Hepatocyte (in vitro differentiated cells): Measurements from ENCODE around the gene POLA2. TPM values are rescaled to one million over a fixed set of nuclear protein-coding genes. Genes with fewer than 3 reads are reported as not detected.

Source experiments
- DNase-seq: peaks from one replicate; pipeline ENCODE4 v3.0.0-alpha.2; 2016; ENCODE audit warnings: low spot score
- H2AFZ ChIP-seq: fragments of 200-600 bp; sonication (generic); 2 replicates; pipeline ENCODE4 v1.6.0; 2016; ENCODE audit warnings: antibody characterized with exemption, mild to moderate bottlenecking
- H3K27ac ChIP-seq: fragments of 200-600 bp; sonication (generic); 2 replicates; pipeline ENCODE4 v1.5.1; 2016; ENCODE audit warnings: mild to moderate bottlenecking
- H3K27me3 ChIP-seq: fragments of 200-600 bp; sonication (generic); 2 replicates; pipeline ENCODE4 v1.6.1; 2016
- H3K36me3 ChIP-seq: fragments of 200-600 bp; sonication (generic); replicated peaks from 2 replicates; pipeline ENCODE4 v1.5.1; 2016; ENCODE audit warnings: low read depth; ENCODE audit not compliant: insufficient read depth
- H3K4me1 ChIP-seq: fragments of 200-600 bp; sonication (generic); 2 replicates; pipeline ENCODE4 v1.5.1; 2016; ENCODE audit warnings: mild to moderate bottlenecking, moderate library complexity; ENCODE audit not compliant: insufficient read depth
- H3K4me2 ChIP-seq: fragments of 200-600 bp; sonication (generic); 2 replicates; pipeline ENCODE4 v1.6.0; 2016
- H3K4me3 ChIP-seq: fragments of 200-600 bp; sonication (generic); 2 replicates; pipeline ENCODE4 v1.5.1; 2016; ENCODE audit warnings: mild to moderate bottlenecking
- H3K79me2 ChIP-seq: fragments of 200-600 bp; sonication (generic); 2 replicates; pipeline ENCODE4 v1.6.0; 2017; ENCODE audit warnings: mild to moderate bottlenecking
- H3K9me2 ChIP-seq: fragments of 200-600 bp; sonication (generic); replicated peaks from 2 replicates; pipeline ENCODE4 v1.6.0; 2017; ENCODE audit warnings: mild to moderate bottlenecking; ENCODE audit not compliant: insufficient read depth
- H3K9me3 ChIP-seq: fragments of 200-600 bp; sonication (generic); 2 replicates; pipeline ENCODE4 v1.5.1; 2016; ENCODE audit warnings: low read depth, mild to moderate bottlenecking
- H4K20me1 ChIP-seq: fragments of 200-600 bp; sonication (generic); 2 replicates; pipeline ENCODE4 v1.6.0; 2016; ENCODE audit warnings: mild to moderate bottlenecking; ENCODE audit not compliant: insufficient read depth, poor library complexity, severe bottlenecking
- EZH2 ChIP-seq: fragments of 200-600 bp; sonication (generic); IDR thresholded peaks from 2 replicates; pipeline ENCODE4 v1.6.1; 2016; ENCODE audit warnings: antibody characterized with exemption, mild to moderate bottlenecking, borderline replicate concordance
- EZH2phosphoT487 ChIP-seq: fragments of 200-600 bp; sonication (generic); IDR thresholded peaks from one replicate; pipeline ENCODE4 v1.6.1; 2018; ENCODE audit warnings: antibody characterized with exemption, mild to moderate bottlenecking, low read depth, moderate library complexity; ENCODE audit not compliant: unreplicated experiment, severe bottlenecking
- WGBS: methylation state at CpG from one replicate; pipeline ENCODE4 v1.1.6; 2016; ENCODE audit warnings: low lambda C conversion rate; ENCODE audit errors: missing lambda C conversion rate; 5-methylcytosine and 5-hydroxymethylcytosine counted together
- polyA plus RNA-seq: library from polyadenylated mRNA; unstranded; fragments of >200 nt; fragmentation: Nextera tagmentation; extraction: Ambion mirVana; gene quantifications from 2 replicates; pipeline ENCODE4 v1.2.1, GENCODE V29; 2016
- total RNA-seq: library from RNA; depleted of rRNA; stranded (reverse); fragments of >200 nt; gene quantifications from 2 replicates; pipeline ENCODE4 v1.2.3, GENCODE V29; 2014
- TF ChIP-seq, protein P1 (sequence below): fragments of 200-600 bp; sonication (generic); IDR thresholded peaks from 2 replicates; pipeline ENCODE4 v1.5.1; 2016; ENCODE audit warnings: antibody characterized with exemption, mild to moderate bottlenecking; ENCODE audit not compliant: poor library complexity

The POLA2 gene
- total and polyA plus RNA-seq, 2 experiments from 2014 or later = 2.5 to 8.0 TPM

DNA sequence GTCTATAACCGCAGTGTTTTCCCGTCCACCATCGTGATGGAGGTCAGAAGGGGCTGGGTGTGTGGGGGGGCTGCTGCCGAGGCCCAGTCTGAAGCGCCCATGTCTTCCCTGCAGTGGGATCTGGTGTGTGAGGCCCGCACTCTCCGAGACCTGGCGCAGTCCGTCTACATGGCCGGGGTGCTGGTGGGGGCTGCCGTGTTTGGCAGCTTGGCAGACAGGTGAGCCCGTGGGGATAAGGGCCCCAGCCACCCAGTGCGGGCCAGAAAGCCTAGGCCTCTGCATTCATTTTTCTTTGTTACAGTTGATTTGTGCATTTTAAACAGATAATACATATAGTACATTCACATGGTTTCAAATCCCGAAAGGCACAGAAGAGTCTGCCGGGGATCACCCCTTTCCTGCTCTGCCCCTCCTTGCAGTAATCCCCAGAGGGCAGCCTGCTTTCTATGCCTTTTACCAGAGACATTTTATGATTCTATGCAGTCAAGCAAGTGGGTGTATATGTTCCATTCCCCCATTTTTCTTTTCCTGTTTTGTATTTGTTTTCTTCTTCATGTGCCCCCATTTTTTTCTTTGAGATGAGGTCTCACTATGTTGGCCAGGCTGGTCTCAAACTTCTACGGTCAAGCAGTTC is 47.4 kb upstream of the POLA2 start:
- TF ChIP-seq EZH2phosphoT487 (no peak), EZH2 (no peak)
- TF ChIP-seq, protein P1, sequence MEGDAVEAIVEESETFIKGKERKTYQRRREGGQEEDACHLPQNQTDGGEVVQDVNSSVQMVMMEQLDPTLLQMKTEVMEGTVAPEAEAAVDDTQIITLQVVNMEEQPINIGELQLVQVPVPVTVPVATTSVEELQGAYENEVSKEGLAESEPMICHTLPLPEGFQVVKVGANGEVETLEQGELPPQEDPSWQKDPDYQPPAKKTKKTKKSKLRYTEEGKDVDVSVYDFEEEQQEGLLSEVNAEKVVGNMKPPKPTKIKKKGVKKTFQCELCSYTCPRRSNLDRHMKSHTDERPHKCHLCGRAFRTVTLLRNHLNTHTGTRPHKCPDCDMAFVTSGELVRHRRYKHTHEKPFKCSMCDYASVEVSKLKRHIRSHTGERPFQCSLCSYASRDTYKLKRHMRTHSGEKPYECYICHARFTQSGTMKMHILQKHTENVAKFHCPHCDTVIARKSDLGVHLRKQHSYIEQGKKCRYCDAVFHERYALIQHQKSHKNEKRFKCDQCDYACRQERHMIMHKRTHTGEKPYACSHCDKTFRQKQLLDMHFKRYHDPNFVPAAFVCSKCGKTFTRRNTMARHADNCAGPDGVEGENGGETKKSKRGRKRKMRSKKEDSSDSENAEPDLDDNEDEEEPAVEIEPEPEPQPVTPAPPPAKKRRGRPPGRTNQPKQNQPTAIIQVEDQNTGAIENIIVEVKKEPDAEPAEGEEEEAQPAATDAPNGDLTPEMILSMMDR = no peak
- no peaks in the 10 kb centered on the region for H3K27me3 ChIP-seq
- H3K36me3 ChIP-seq = no peaks in the 10 kb centered on the region
- peaks cover 7% of the 10 kb centered on the region for H3K4me1 ChIP-seq
- no peaks in the 10 kb centered on the region for H3K9me2 ChIP-seq
- no peak for DNase-seq
- no peaks in the 10 kb centered on the region for H3K9me3 ChIP-seq
- no peaks in the 10 kb centered on the region for H3K79me2 ChIP-seq
- no peak overlapping the region for H3K27ac ChIP-seq
- WGBS = 81% methylated on average over 16 of the region's 16 CpGs
- no peaks in the 10 kb centered on the region for H4K20me1 ChIP-seq
- H3K4me2 ChIP-seq = no peak overlapping the region
- no peak overlapping the region for H2AFZ ChIP-seq
- H3K4me3 ChIP-seq = no peak overlapping the region

DNA sequence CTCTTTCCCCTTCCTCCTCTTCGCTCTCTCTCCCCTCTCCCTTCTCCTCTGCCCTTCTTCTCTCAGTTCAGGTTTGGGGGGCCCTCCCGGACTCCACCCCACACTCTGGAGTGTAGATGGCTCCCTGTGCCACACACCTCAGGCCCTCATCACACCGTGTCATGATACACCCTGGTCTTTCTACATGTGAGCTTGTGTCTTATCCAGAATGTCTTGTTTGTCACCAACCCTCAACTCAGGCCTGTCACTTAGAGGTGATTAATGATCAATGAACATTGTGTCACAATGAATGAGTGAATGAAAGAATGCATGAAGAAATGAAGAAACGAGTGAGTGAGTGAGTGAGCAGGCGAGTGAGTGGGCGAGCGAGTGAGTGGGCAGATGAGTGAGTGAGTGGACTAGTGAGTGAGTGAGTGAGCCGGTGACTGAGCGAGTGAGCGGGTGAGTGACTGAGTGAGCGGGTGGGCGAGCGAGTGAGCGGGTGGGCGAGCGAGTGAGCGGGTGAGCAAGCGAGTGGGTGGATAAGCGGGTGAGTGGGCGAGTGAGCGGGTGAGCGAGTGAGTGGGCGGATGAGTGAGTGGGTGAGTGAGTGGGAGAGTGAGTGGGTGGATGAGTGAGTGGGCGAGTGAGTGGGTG is 46.2 kb upstream of the POLA2 start:
- Histone ChIP-seq H2AFZ (no peak overlapping the region), H3K36me3 (no peaks in the 10 kb centered on the region), H3K27me3 (no peaks in the 10 kb centered on the region), H3K4me2 (no peak overlapping the region), H3K4me1 (peaks cover 7% of the 10 kb centered on the region), H4K20me1 (no peaks in the 10 kb centered on the region), H3K9me2 (no peaks in the 10 kb centered on the region), H3K4me3 (no peak overlapping the region), H3K27ac (no peak overlapping the region), H3K9me3 (no peaks in the 10 kb centered on the region), H3K79me2 (no peaks in the 10 kb centered on the region)
- no peak for TF ChIP-seq EZH2
- no peak for DNase-seq
- WGBS = 88% methylated on average over 21 of the region's 24 CpGs

DNA sequence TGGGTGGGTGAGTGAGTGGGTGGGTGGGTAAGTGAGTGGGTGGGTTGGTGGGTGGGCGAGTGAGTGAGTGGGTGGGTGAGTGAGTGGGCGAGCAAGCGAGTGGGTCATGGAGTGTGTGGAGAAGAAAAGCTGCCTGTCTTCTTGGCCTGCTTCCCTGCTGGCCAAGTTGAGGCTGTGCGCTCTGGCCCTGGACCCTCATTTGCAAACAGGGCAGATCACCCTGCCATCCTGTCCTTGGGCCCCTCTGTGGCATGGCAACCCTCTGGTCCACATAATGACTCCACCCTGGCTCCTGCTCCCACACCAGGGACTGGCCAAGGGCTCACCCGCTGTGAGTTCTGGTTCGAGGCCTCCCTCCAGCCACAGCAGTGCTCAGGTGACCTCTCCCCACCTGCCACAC is 44.9 kb upstream of the POLA2 start:
- no peak overlapping the region for H3K4me2 ChIP-seq
- no peak overlapping the region for H3K27ac ChIP-seq
- DNase-seq = no peak
- H4K20me1 ChIP-seq = no peaks in the 10 kb centered on the region
- TF ChIP-seq EZH2 = no peak
- no peak for TF ChIP-seq EZH2phosphoT487
- TF ChIP-seq, protein P1 = no peak
- no peak overlapping the region for H2AFZ ChIP-seq
- H3K9me2 ChIP-seq = no peaks in the 10 kb centered on the region
- H3K4me1 ChIP-seq = peaks cover 5% of the 10 kb centered on the region
- no peaks in the 10 kb centered on the region for H3K27me3 ChIP-seq
- 96% methylated on average over 3 of the region's 6 CpGs for WGBS
- H3K36me3 ChIP-seq = no peaks in the 10 kb centered on the region
- H3K4me3 ChIP-seq = no peak overlapping the region
- H3K79me2 ChIP-seq = no peaks in the 10 kb centered on the region
- H3K9me3 ChIP-seq = no peaks in the 10 kb centered on the region

DNA sequence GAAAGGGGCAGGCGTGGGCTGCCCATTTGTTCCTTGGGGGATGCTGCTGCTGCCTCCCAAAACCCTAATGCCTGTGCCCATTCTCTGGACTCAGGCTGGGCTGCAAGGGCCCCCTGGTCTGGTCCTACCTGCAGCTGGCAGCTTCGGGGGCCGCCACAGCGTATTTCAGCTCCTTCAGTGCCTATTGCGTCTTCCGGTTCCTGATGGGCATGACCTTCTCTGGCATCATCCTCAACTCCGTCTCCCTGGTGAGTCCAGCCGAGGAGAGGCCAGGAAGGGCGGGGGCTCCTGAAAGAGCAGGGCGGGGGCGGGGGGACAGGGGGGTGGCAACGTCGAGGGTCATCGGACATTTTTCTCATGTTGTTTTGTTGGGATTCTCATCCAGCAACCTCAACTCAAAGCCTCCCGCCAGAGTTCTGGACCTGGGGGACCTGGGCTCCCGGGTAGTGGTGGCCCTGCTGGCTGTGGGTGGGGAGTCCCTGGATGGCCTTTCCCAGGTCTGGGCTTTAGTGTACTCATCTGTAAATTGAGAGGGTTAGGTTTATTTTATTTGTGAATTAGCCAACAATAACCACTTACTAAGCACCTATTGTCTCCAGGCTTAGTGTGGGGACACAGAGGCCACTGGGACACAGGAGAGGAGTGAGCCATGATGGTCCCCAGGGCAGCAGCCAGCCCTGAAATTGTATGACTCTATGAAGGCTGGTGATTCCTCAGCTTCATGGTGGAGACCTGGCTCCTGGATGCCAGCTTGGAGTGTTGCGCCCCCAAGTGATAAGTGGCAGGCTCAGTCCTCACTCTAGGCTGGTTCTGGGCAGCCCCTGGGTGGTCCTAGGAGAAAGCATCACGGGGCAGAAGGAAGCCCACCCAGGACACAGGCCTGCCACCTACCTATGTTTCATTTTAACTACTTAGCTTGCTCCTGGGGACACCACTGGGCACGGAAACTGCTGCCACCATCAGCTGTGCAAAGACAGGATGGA is 44.0 kb upstream of the POLA2 start:
- H3K27ac ChIP-seq = no peak overlapping the region
- H3K9me3 ChIP-seq = no peaks in the 10 kb centered on the region
- H3K4me2 ChIP-seq = no peak overlapping the region
- H3K4me1 ChIP-seq = no peaks in the 10 kb centered on the region
- no peak overlapping the region for H2AFZ ChIP-seq
- no peak overlapping the region for H3K4me3 ChIP-seq
- no peaks in the 10 kb centered on the region for H3K9me2 ChIP-seq
- TF ChIP-seq EZH2 = no peak
- TF ChIP-seq EZH2phosphoT487 = no peak
- TF ChIP-seq, protein P1 = no peak
- H3K79me2 ChIP-seq = no peaks in the 10 kb centered on the region
- WGBS = 96% methylated on average over 19 of the region's 19 CpGs
- H3K27me3 ChIP-seq = no peaks in the 10 kb centered on the region
- no peaks in the 10 kb centered on the region for H4K20me1 ChIP-seq
- no peaks in the 10 kb centered on the region for H3K36me3 ChIP-seq
- DNase-seq = no peak
